NT2/D1 (cell line): Measurements from ENCODE around the gene AQP7.
"Not testable (repeated sequence)": the region's sequence is repeated elsewhere in the genome, so short reads cannot be mapped to it uniquely, and the experiment has no call there.

Experiments
- YY1 ChIP-seq: IDR thresholded peaks from 2 replicates; pipeline ENCODE4 v1.6.1; 2011; ENCODE audit not compliant: insufficient read length, insufficient read depth
- ZNF274 ChIP-seq: IDR thresholded peaks from 2 replicates; pipeline ENCODE4 v1.6.1; 2011; ENCODE audit warnings: mild to moderate bottlenecking, low read depth, low read length

- TF ChIP-seq ZNF274, YY1: not testable (repeated sequence)
Observed at GRCh38 chr9:33386641-33386996, 15.7 kb downstream of the AQP7 start.
